Panc1 (cell line): ENCODE measurements around the gene NR1H2.

Source experiments
- CTCF ChIP-seq: fragments of 450-650 bp; IDR thresholded peaks from 2 replicates; pipeline ENCODE4 v1.5.1; 2017; ENCODE audit warnings: mild to moderate bottlenecking
- POLR2AphosphoS5 ChIP-seq: IDR thresholded peaks from 2 replicates; pipeline ENCODE4 v1.6.1; 2012; ENCODE audit warnings: mild to moderate bottlenecking, low read depth, low read length, moderate library complexity
- REST ChIP-seq, 2 experiments: IDR thresholded peaks; 2 replicates each; pipeline ENCODE4 v1.6.1; 2011 to 2012; ENCODE audit warnings: low read depth in 2 of 2, control low read depth in 1 of 2, low read length in 1 of 2, mild to moderate bottlenecking in 1 of 2, moderate library complexity in 1 of 2; ENCODE audit not compliant: insufficient read depth in 1 of 2
- SIN3A ChIP-seq: IDR thresholded peaks from 2 replicates; pipeline ENCODE4 v1.6.1; 2012; ENCODE audit warnings: low read depth, mild to moderate bottlenecking, low read length, moderate library complexity, borderline replicate concordance; ENCODE audit not compliant: insufficient read depth
- TCF7L2 ChIP-seq: IDR thresholded peaks from 2 replicates; pipeline ENCODE4 v1.6.1; 2011; ENCODE audit warnings: mild to moderate bottlenecking, low read depth, low read length, inconsistent platforms

GRCh38 chr19:50423279-50424113 is 47.2 kb downstream of the NR1H2 start:
- no peak for TF ChIP-seq CTCF
- no peak for TF ChIP-seq REST (IDR thresholded peaks at IDR 0.05; ENCODE audit: insufficient read depth in 1 of 2, low read depth in 2 of 2, low read length in 1 of 2)
- TF ChIP-seq POLR2AphosphoS5: no peak
- TF ChIP-seq SIN3A: no peak
- TF ChIP-seq TCF7L2: no peak
